ENCODE data around the gene MGA.
A peak's percentile ranks its signal among the peaks of the same experiment; 100 is the strongest.

Gene MGA

DNA sequence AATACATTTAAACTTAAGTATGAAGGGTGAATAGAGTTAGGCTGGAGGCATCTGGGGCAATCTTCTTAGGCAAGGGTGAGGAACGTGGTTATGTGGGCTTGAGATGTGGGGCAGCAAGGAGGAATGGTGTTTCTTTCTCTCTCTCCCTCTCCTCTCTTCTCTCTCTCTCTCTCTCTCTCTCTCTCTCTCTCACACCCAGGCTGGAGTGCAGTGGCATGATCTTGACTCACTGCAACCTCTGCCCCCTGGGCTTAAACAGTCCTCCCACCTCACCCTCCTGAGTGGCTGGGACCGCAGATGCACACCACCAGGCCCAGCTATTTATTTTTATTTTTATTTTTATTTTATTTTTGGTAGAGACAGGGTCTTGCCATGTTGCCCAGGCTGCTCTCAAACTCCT, 4.0 kb upstream of the MGA start:
- H3K27me3 ChIP-seq (replicated peaks in 2 of 5; ENCODE audit: control insufficient read depth in 4 of 5, insufficient read depth in 5 of 5, low read length in 4 of 5) = no peaks in the 10 kb centered on the region
- DNase-seq = no peak
- no peaks in the 10 kb centered on the region for H3K9me3 ChIP-seq (ENCODE audit: control extremely low read depth in 1 of 5, control insufficient read depth in 4 of 5, insufficient read depth in 2 of 5, low read depth in 1 of 5, low read length in 4 of 5)
- no CpG with 5 or more reads among the region's 2 CpGs for WGBS (ENCODE audit: insufficient coverage)
- POLR2A ChIA-PET = no interaction called here
- no peaks in the 10 kb centered on the region for H3K36me3 ChIP-seq (ENCODE audit: control insufficient read depth in 4 of 4, insufficient read depth in 4 of 4, low read length in 3 of 4)
- H3K4me1 ChIP-seq (ENCODE audit: control extremely low read depth in 1 of 4, control insufficient read depth in 4 of 4, insufficient read depth in 4 of 4, low read length in 3 of 4) = peaks cover 0 to 25% (median 14%) of the 10 kb centered on the region in 4 experiments
- CTCF ChIA-PET = interaction anchor here (0.7 kb wide), 1 partner anchor 11 kb away, joined by 3 read pairs; no protein-coding TSS in a partner anchor
- no peak overlapping the region for H3K27ac ChIP-seq (ENCODE audit: insufficient read depth in 1 of 2, low read depth in 1 of 2, low read length in 2 of 2, poor library complexity in 1 of 2, severe bottlenecking in 2 of 2)
- no peak overlapping the region for H3K4me3 ChIP-seq (ENCODE audit: control insufficient read depth in 1 of 7, extremely low read depth in 1 of 7, insufficient read depth in 4 of 7, low read depth in 2 of 7, low read length in 6 of 7)

GRCh38 chr15:41658689-41659088, 1.5 kb upstream of the MGA start:
- CTCF ChIA-PET = no interaction called here
- Histone ChIP-seq H3K9me3 (ENCODE audit: control extremely low read depth in 1 of 5, control insufficient read depth in 4 of 5, insufficient read depth in 2 of 5, low read depth in 1 of 5, low read length in 4 of 5) (no peaks in the 10 kb centered on the region), H3K4me1 (ENCODE audit: control extremely low read depth in 1 of 4, control insufficient read depth in 4 of 4, insufficient read depth in 4 of 4, low read length in 3 of 4) (peaks cover 5 to 48% (median 27%) of the 10 kb centered on the region in 4 experiments), H3K36me3 (ENCODE audit: control insufficient read depth in 4 of 4, insufficient read depth in 4 of 4, low read length in 3 of 4) (no peaks in the 10 kb centered on the region), H3K4me3 (ENCODE audit: control insufficient read depth in 1 of 7, extremely low read depth in 1 of 7, insufficient read depth in 4 of 7, low read depth in 2 of 7, low read length in 6 of 7) (no peak overlapping the region), H3K27me3 (replicated peaks in 2 of 5; ENCODE audit: control insufficient read depth in 4 of 5, insufficient read depth in 5 of 5, low read length in 4 of 5) (no peaks in the 10 kb centered on the region), H3K27ac (ENCODE audit: insufficient read depth in 1 of 2, low read depth in 1 of 2, low read length in 2 of 2, poor library complexity in 1 of 2, severe bottlenecking in 2 of 2) (no peak overlapping the region)
- DNase-seq = no peak
- POLR2A ChIA-PET = no interaction called here
- WGBS (ENCODE audit: insufficient coverage) = no CpG with 5 or more reads among the region's 1 CpG

DNA sequence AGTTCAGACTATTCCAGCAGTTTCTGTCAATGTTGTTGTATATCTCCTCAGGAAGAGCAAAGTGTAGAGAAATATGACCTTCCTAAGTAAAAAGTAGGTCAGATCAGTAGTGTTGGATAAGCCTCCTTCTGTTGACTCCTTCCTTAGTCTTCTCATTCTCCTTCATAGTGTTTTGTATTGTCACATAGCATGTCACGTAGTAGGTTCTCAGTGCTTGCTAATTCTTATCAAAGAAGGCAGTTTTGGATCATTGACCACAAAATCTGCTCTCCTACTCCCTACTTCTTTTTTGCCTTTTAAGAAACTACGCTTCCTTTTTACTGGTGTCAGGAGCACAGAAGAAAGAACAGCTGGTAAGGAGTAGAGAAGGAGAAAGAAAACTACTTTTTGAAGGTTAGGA, 1.0 kb upstream of the MGA start:
- peak in 2 of 3 donors; percentile 22 to 34 for DNase-seq
- Histone ChIP-seq H3K4me1 (ENCODE audit: control extremely low read depth in 1 of 4, control insufficient read depth in 4 of 4, insufficient read depth in 4 of 4, low read length in 3 of 4) (peaks cover 5 to 47% (median 27%) of the 10 kb centered on the region in 4 experiments), H3K36me3 (ENCODE audit: control insufficient read depth in 4 of 4, insufficient read depth in 4 of 4, low read length in 3 of 4) (no peaks in the 10 kb centered on the region), H3K4me3 (ENCODE audit: control insufficient read depth in 1 of 7, extremely low read depth in 1 of 7, insufficient read depth in 4 of 7, low read depth in 2 of 7, low read length in 6 of 7) (no peak overlapping the region), H3K9me3 (ENCODE audit: control extremely low read depth in 1 of 5, control insufficient read depth in 4 of 5, insufficient read depth in 2 of 5, low read depth in 1 of 5, low read length in 4 of 5) (no peaks in the 10 kb centered on the region), H3K27me3 (replicated peaks in 2 of 5; ENCODE audit: control insufficient read depth in 4 of 5, insufficient read depth in 5 of 5, low read length in 4 of 5) (no peaks in the 10 kb centered on the region), H3K27ac (ENCODE audit: insufficient read depth in 1 of 2, low read depth in 1 of 2, low read length in 2 of 2, poor library complexity in 1 of 2, severe bottlenecking in 2 of 2) (no peak overlapping the region)
- no CpG with 5 or more reads among the region's 2 CpGs for WGBS (ENCODE audit: insufficient coverage)
- ChIA-PET CTCF (interaction anchor here (1.1 to 2.1 kb wide), 3 partner anchors 13 to 86 kb away, joined by 3 to 8 read pairs (median 3); no protein-coding TSS in a partner anchor), POLR2A (no interaction called here)

DNA sequence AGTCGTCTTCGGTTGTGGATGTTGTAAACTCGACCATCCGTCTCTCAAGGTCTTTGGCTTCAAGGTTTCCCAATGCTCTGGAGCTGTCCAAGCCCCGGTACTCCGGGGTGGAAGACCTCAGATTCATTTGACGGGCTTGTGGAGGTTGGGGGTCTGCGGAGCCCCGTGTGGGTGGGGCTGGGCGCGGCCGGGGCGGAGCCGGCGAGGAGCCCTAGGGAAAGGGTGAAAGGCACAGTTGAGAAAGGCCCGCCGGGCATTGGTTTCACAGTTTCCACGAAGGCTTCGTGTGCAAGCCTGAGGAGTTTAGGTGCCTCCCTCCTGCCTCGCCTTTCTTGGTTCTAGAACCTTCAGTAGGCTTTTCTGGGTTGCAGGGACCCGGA, 360 bp upstream of the MGA start:
- WGBS (ENCODE audit: insufficient coverage) = 17% methylated on average over 21 of the region's 21 CpGs
- no peaks in the 10 kb centered on the region for H3K9me3 ChIP-seq (ENCODE audit: control extremely low read depth in 1 of 5, control insufficient read depth in 4 of 5, insufficient read depth in 2 of 5, low read depth in 1 of 5, low read length in 4 of 5)
- peaks cover 5 to 47% (median 27%) of the 10 kb centered on the region in 4 experiments for H3K4me1 ChIP-seq (ENCODE audit: control extremely low read depth in 1 of 4, control insufficient read depth in 4 of 4, insufficient read depth in 4 of 4, low read length in 3 of 4)
- no peaks in the 10 kb centered on the region for H3K27me3 ChIP-seq (replicated peaks in 2 of 5; ENCODE audit: control insufficient read depth in 4 of 5, insufficient read depth in 5 of 5, low read length in 4 of 5)
- peak overlapping the region in 6 of 7 experiments; percentile 23 to 72 (median 60) for H3K4me3 ChIP-seq (ENCODE audit: control insufficient read depth in 1 of 7, extremely low read depth in 1 of 7, insufficient read depth in 4 of 7, low read depth in 2 of 7, low read length in 6 of 7)
- DNase-seq = no peak
- H3K36me3 ChIP-seq (ENCODE audit: control insufficient read depth in 4 of 4, insufficient read depth in 4 of 4, low read length in 3 of 4) = no peaks in the 10 kb centered on the region
- peak overlapping the region in 1 of 2 experiments; percentile 81 for H3K27ac ChIP-seq (ENCODE audit: insufficient read depth in 1 of 2, low read depth in 1 of 2, low read length in 2 of 2, poor library complexity in 1 of 2, severe bottlenecking in 2 of 2)
- CTCF ChIA-PET = interaction anchor here (0.8 to 2.1 kb wide), 7 partner anchors 10 to 87 kb away, joined by 3 to 8 read pairs (median 3); no protein-coding TSS in a partner anchor
- POLR2A ChIA-PET = no interaction called here

GRCh38 chr15:41661078-41661517, 893 bp downstream of the MGA start:
- Histone ChIP-seq H3K4me3 (ENCODE audit: control insufficient read depth in 1 of 7, extremely low read depth in 1 of 7, insufficient read depth in 4 of 7, low read depth in 2 of 7, low read length in 6 of 7) (peak overlapping the region in 6 of 7 experiments; percentile 46 to 72 (median 63)), H3K27ac (ENCODE audit: insufficient read depth in 1 of 2, low read depth in 1 of 2, low read length in 2 of 2, poor library complexity in 1 of 2, severe bottlenecking in 2 of 2) (peak overlapping the region in 1 of 2 experiments; percentile 81), H3K36me3 (ENCODE audit: control insufficient read depth in 4 of 4, insufficient read depth in 4 of 4, low read length in 3 of 4) (no peaks in the 10 kb centered on the region), H3K9me3 (ENCODE audit: control extremely low read depth in 1 of 5, control insufficient read depth in 4 of 5, insufficient read depth in 2 of 5, low read depth in 1 of 5, low read length in 4 of 5) (no peaks in the 10 kb centered on the region), H3K4me1 (ENCODE audit: control extremely low read depth in 1 of 4, control insufficient read depth in 4 of 4, insufficient read depth in 4 of 4, low read length in 3 of 4) (peaks cover 5 to 47% (median 27%) of the 10 kb centered on the region in 4 experiments), H3K27me3 (replicated peaks in 2 of 5; ENCODE audit: control insufficient read depth in 4 of 5, insufficient read depth in 5 of 5, low read length in 4 of 5) (no peaks in the 10 kb centered on the region)
- ChIA-PET POLR2A (interaction anchor here (0.6 to 1.1 kb wide), 5 partner anchors 32 to 111 kb away, joined by 3 to 5 read pairs (median 4); no protein-coding TSS in a partner anchor), CTCF (interaction anchor here (1.4 to 2.1 kb wide), 4 partner anchors 12 to 88 kb away, joined by 3 to 8 read pairs (median 6); no protein-coding TSS in a partner anchor)
- DNase-seq = no peak
- WGBS (ENCODE audit: insufficient coverage) = 0% methylated on average over 6 of the region's 9 CpGs

DNA sequence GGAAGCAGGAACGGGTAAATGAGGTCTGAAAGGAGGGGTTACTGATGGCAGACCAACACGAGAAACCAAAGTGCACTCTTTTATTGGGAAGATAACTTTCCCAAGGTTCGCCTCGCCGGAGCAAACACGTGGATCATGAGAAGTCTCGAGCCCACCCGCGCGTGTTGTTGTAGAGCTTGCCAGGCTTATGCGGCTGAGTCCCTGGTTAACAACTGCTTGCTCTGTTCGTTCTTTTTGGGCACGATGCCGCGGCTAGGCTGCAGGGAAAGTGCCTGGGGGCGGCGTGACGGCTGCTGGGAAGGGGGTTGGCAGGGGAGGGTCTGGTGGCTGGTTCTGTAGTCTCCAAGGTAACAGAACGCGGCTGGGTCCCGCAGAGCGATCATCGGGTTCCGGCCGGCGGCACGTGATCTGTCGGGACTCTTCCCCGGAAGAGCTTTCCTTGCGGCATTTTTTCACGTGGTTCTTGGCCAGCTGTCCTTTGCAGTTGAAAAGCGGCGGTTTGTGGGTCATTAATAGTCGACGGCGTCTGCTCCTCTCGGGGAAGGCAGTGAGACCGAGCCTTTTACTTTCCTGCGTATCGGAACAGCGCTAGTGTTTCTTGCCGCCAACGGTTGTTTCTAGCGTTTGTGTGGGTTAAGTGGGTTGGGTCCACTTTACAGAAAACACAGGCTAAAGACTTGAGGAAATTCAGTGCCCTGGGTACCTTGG, 1.5 kb downstream of the MGA start:
- Histone ChIP-seq H3K27me3 (replicated peaks in 2 of 5; ENCODE audit: control insufficient read depth in 4 of 5, insufficient read depth in 5 of 5, low read length in 4 of 5) (no peaks in the 10 kb centered on the region), H3K4me1 (ENCODE audit: control extremely low read depth in 1 of 4, control insufficient read depth in 4 of 4, insufficient read depth in 4 of 4, low read length in 3 of 4) (peaks cover 5 to 47% (median 27%) of the 10 kb centered on the region in 4 experiments), H3K27ac (ENCODE audit: insufficient read depth in 1 of 2, low read depth in 1 of 2, low read length in 2 of 2, poor library complexity in 1 of 2, severe bottlenecking in 2 of 2) (peak overlapping the region; percentile 58 to 81), H3K4me3 (ENCODE audit: control insufficient read depth in 1 of 7, extremely low read depth in 1 of 7, insufficient read depth in 4 of 7, low read depth in 2 of 7, low read length in 6 of 7) (peak overlapping the region; percentile 42 to 72 (median 63)), H3K36me3 (ENCODE audit: control insufficient read depth in 4 of 4, insufficient read depth in 4 of 4, low read length in 3 of 4) (no peaks in the 10 kb centered on the region), H3K9me3 (ENCODE audit: control extremely low read depth in 1 of 5, control insufficient read depth in 4 of 5, insufficient read depth in 2 of 5, low read depth in 1 of 5, low read length in 4 of 5) (no peaks in the 10 kb centered on the region)
- DNase-seq = peak; percentile 82 to 94 (median 92)
- CTCF ChIA-PET = interaction anchor here (1.5 kb wide), 1 partner anchor 12 kb away, joined by 6 read pairs; no protein-coding TSS in a partner anchor
- WGBS (ENCODE audit: insufficient coverage) = under 1% methylated on average over 41 of the region's 44 CpGs
- POLR2A ChIA-PET = interaction anchor here (0.6 to 1.1 kb wide), 4 partner anchors 34 to 123 kb away, joined by 3 to 5 read pairs (median 3); no protein-coding TSS in a partner anchor
